GM19463 (cell line): ENCODE measurements around the gene METTL1.
"Not testable (repeated sequence)": the region's sequence is repeated elsewhere in the genome, so short reads cannot be mapped to it uniquely, and the experiment has no call there.

Source experiments
- ATAC-seq: cut with Tn5 transposase; IDR thresholded peaks from one replicate; pipeline ENCODE4 v1.9.1; 2021; ENCODE audit warnings: mild to moderate bottlenecking, moderate library complexity; ENCODE audit not compliant: unreplicated experiment

Gene METTL1

GRCh38 chr12:57771873-57772428, at the start of gene METTL1:
TSS of gene METTL1 (minus strand) at chr12:57772105. CDS start at chr12:57772083, 22 bp downstream.
- ATAC-seq = peak; percentile 82

- not testable (repeated sequence) for ATAC-seq
Observed at GRCh38 chr12:57821015-57821414, 49.1 kb upstream of the METTL1 start.

- ATAC-seq = not testable (repeated sequence)
Observed at GRCh38 chr12:57820119-57820518, 48.2 kb upstream of the METTL1 start.

- not testable (repeated sequence) for ATAC-seq
Observed at GRCh38 chr12:57817990-57818331, 46.1 kb upstream of the METTL1 start.

- no peak for ATAC-seq
Observed at GRCh38 chr12:57817261-57817989, 45.5 kb upstream of the METTL1 start.

- ATAC-seq = no peak
Observed at GRCh38 chr12:57816855-57817151, 44.9 kb upstream of the METTL1 start.

- ATAC-seq = no peak
Observed at GRCh38 chr12:57816001-57816854, 44.3 kb upstream of the METTL1 start.

GRCh38 chr12:57815177-57816000, 43.5 kb upstream of the METTL1 start:
- ATAC-seq = no peak

- ATAC-seq = no peak
Observed at GRCh38 chr12:57813971-57814772, 42.3 kb upstream of the METTL1 start.

- no peak for ATAC-seq
Observed at GRCh38 chr12:57813111-57813970, 41.4 kb upstream of the METTL1 start.

- ATAC-seq = no peak
Observed at GRCh38 chr12:57811028-57811755, 39.3 kb upstream of the METTL1 start.

GRCh38 chr12:57810450-57810849, 38.5 kb upstream of the METTL1 start:
- ATAC-seq = no peak

GRCh38 chr12:57809425-57809824, 37.5 kb upstream of the METTL1 start:
- no peak for ATAC-seq

- ATAC-seq = no peak
Observed at GRCh38 chr12:57808351-57808750, 36.4 kb upstream of the METTL1 start.

- no peak for ATAC-seq
Observed at GRCh38 chr12:57807285-57807684, 35.4 kb upstream of the METTL1 start.

GRCh38 chr12:57806677-57807076, 34.8 kb upstream of the METTL1 start:
- ATAC-seq = no peak

- ATAC-seq = no peak
Observed at GRCh38 chr12:57803319-57803893, 31.5 kb upstream of the METTL1 start.

- no peak for ATAC-seq
Observed at GRCh38 chr12:57802607-57803006, 30.7 kb upstream of the METTL1 start.
